GM12878 (cell line): ENCODE measurements around the gene TRIM72. TPM values are rescaled to one million over a fixed set of nuclear protein-coding genes. Genes with fewer than 3 reads are reported as not detected.
A peak's percentile ranks its signal among the peaks of the same experiment; 100 is the strongest.

Experiments used
- ATAC-seq: fragments of 200-7000 bp; cut with Tn5 transposase; 3 replicates; pipeline ENCODE4 v1.9.1; 2020; ENCODE audit warnings: mild to moderate bottlenecking, moderate library complexity
- BruUV-seq: library from RNA; stranded (reverse); fragments of 400-500 nt; replicated peaks from 2 replicates; lab custom pipeline; 2021; lab: Mats Ljungman, UMichigan
- CTCF ChIA-PET: fragments of 300-600 bp; sonication (Branson Sonifier 250); formaldehyde crosslinking; extraction: SDS; loops from one replicate; lab custom pipeline; 2021; ENCODE audit warnings: inconsistent platforms; lab: Yijun Ruan, JAX
- POLR2A ChIA-PET: fragments of 350-600 bp; formaldehyde crosslinking; extraction: SDS; loops from one replicate; lab custom pipeline; 2021; ENCODE audit warnings: inconsistent platforms; lab: Charles Lee
- RAD21 ChIA-PET: fragments of 300-600 bp; sonication (Branson Sonifier 250); formaldehyde crosslinking; loops from one replicate; lab custom pipeline; 2023; ENCODE audit warnings: antibody characterized with exemption; ENCODE audit not compliant: unreplicated experiment; lab: Charles Lee
- SMC1A ChIA-PET: fragments of 300-600 bp; sonication (Branson Sonifier 250); formaldehyde crosslinking; loops from one replicate; lab custom pipeline; 2023; ENCODE audit not compliant: unreplicated experiment, uncharacterized antibody; lab: Charles Lee
- DNase-seq: peaks from one replicate; pipeline ENCODE4 v3.0.0-alpha.2; 2011; ENCODE audit warnings: low read depth, low spot score
- FAIRE-seq: peaks from 3 replicates; lab custom pipeline; 2011; peaks lifted over from hg19 to GRCh38; lab: Jason Lieb, UNC
- H2AFZ ChIP-seq: 2 replicates; pipeline ENCODE4 v1.6.0; 2011; ENCODE audit warnings: low read depth, low read length, control low read depth; ENCODE audit not compliant: control insufficient read depth
- H3K27ac ChIP-seq: 2 replicates; pipeline ENCODE4 v1.5.1; 2011; ENCODE audit warnings: control low read depth; ENCODE audit not compliant: control insufficient read depth, insufficient read depth
- H3K27me3 ChIP-seq, 2 experiments: replicated peaks in 1 of 2; 2 replicates each; pipeline versions ENCODE4 v1.6.0 to v1.6.1; 2011; ENCODE audit warnings: low read length in 1 of 2; ENCODE audit not compliant: control insufficient read depth in 2 of 2, insufficient read depth in 2 of 2
- H3K36me3 ChIP-seq, 2 experiments: 2 replicates each; pipeline ENCODE4 v1.5.1; 2011; ENCODE audit warnings: low read length in 1 of 2; ENCODE audit not compliant: control insufficient read depth in 2 of 2, insufficient read depth in 2 of 2
- H3K4me1 ChIP-seq: 2 replicates; pipeline ENCODE4 v1.6.1; 2011; ENCODE audit warnings: mild to moderate bottlenecking, low read length, moderate library complexity, mixed read lengths; ENCODE audit not compliant: control insufficient read depth, insufficient read depth
- H3K4me2 ChIP-seq: 2 replicates; pipeline ENCODE4 v1.6.0; 2011; ENCODE audit warnings: control low read depth; ENCODE audit not compliant: control insufficient read depth, insufficient read depth
- H3K4me3 ChIP-seq: fragments of 200-600 bp; sonication (generic); 2 replicates; pipeline ENCODE4 v1.5.1; 2016
- H3K79me2 ChIP-seq: 2 replicates; pipeline ENCODE4 v1.6.0; 2011; ENCODE audit warnings: low read length; ENCODE audit not compliant: control insufficient read depth, insufficient read depth
- H3K9ac ChIP-seq: 2 replicates; pipeline ENCODE4 v1.8.0; 2011; ENCODE audit warnings: low read length, control low read depth, mixed read lengths; ENCODE audit not compliant: control insufficient read depth, insufficient read depth
- H3K9me3 ChIP-seq: replicated peaks from 3 replicates; pipeline ENCODE4 v1.5.1; 2011; ENCODE audit warnings: mild to moderate bottlenecking, low read length; ENCODE audit not compliant: control insufficient read depth, insufficient read depth
- H4K20me1 ChIP-seq: 2 replicates; pipeline ENCODE4 v1.6.0; 2011; ENCODE audit not compliant: control insufficient read depth, insufficient read depth
- BACH1 ChIP-seq: fragments of 450-650 bp; IDR thresholded peaks from 2 replicates; pipeline ENCODE4 v1.6.1; 2017; ENCODE audit warnings: mild to moderate bottlenecking, borderline replicate concordance
- CREM ChIP-seq: IDR thresholded peaks from 2 replicates; pipeline ENCODE4 v1.6.1; 2014; ENCODE audit warnings: antibody characterized with exemption, low read depth
- HDAC6 ChIP-seq: fragments of 200-600 bp; sonication (generic); IDR thresholded peaks from one replicate; pipeline ENCODE4 v1.8.0; 2017; ENCODE audit warnings: antibody characterized with exemption; ENCODE audit not compliant: unreplicated experiment
- HSF1 ChIP-seq: fragments of 150-350 bp; IDR thresholded peaks from 2 replicates; pipeline ENCODE4 v1.6.1; 2014; ENCODE audit warnings: mild to moderate bottlenecking, low read depth, low read length
- KLF5 ChIP-seq: fragments of 450-650 bp; IDR thresholded peaks from 2 replicates; pipeline ENCODE4 v1.6.1; 2014; ENCODE audit warnings: mild to moderate bottlenecking; ENCODE audit not compliant: partially characterized antibody
- MLLT1 ChIP-seq: fragments of 450-650 bp; IDR thresholded peaks from 2 replicates; pipeline ENCODE4 v1.6.1; 2016; ENCODE audit warnings: mild to moderate bottlenecking
- MTA3 ChIP-seq: IDR thresholded peaks from 2 replicates; pipeline ENCODE4 v1.6.1; 2012; ENCODE audit warnings: low read length, inconsistent platforms, borderline replicate concordance
- MYB ChIP-seq: fragments of 150-350 bp; IDR thresholded peaks from 2 replicates; pipeline ENCODE4 v1.6.1; 2014; ENCODE audit warnings: mild to moderate bottlenecking, low read depth, low read length, borderline replicate concordance
- NBN ChIP-seq: fragments of 450-650 bp; IDR thresholded peaks from 2 replicates; pipeline ENCODE4 v1.6.1; 2016
- PAX5 ChIP-seq: IDR thresholded peaks from 2 replicates; pipeline ENCODE4 v1.6.1; 2011; ENCODE audit warnings: low read depth, low read length, borderline replicate concordance
- POLR2A ChIP-seq: IDR thresholded peaks from 2 replicates; pipeline ENCODE4 v1.6.1; 2011; ENCODE audit warnings: low read depth, mild to moderate bottlenecking, low read length
- POLR2AphosphoS2 ChIP-seq: IDR thresholded peaks from 2 replicates; pipeline ENCODE4 v1.6.1; 2011; ENCODE audit warnings: low read depth, mild to moderate bottlenecking, low read length, improper control_type of control experiment, moderate library complexity
- POLR2AphosphoS5 ChIP-seq: IDR thresholded peaks from 2 replicates; pipeline ENCODE4 v1.6.1; 2011; ENCODE audit warnings: mild to moderate bottlenecking, low read length, inconsistent platforms
- POU2F2 ChIP-seq: IDR thresholded peaks from 3 replicates; pipeline ENCODE4 v1.6.1; 2011; ENCODE audit warnings: low read depth, mild to moderate bottlenecking, low read length, borderline replicate concordance
- RCOR1 ChIP-seq: conservative IDR thresholded peaks from 2 replicates; pipeline ENCODE4 v1.6.1; 2012; ENCODE audit warnings: low read depth, low read length, improper control_type of control experiment
- SMC3 ChIP-seq: IDR thresholded peaks from 2 replicates; pipeline ENCODE4 v1.6.1; 2011; ENCODE audit warnings: low read length, improper control_type of control experiment, borderline replicate concordance
- SUPT20H ChIP-seq: IDR thresholded peaks from 2 replicates; pipeline ENCODE4 v1.6.1; 2011; ENCODE audit warnings: low read depth, mild to moderate bottlenecking, low read length, moderate library complexity, borderline replicate concordance; ENCODE audit not compliant: control insufficient read depth
- TBL1XR1 ChIP-seq: IDR thresholded peaks from 2 replicates; pipeline ENCODE4 v1.6.1; 2012; ENCODE audit warnings: low read depth, low read length, improper control_type of control experiment
- USF1 ChIP-seq: IDR thresholded peaks from 2 replicates; pipeline ENCODE4 v1.6.1; 2011; ENCODE audit warnings: borderline replicate concordance, low read depth, mild to moderate bottlenecking, moderate library complexity, mixed read lengths, low read length; ENCODE audit not compliant: insufficient read depth; ENCODE audit errors: extremely low read length
- WGBS: methylation state at CpG from one replicate; pipeline ENCODE4 v1.1.6; 2016; ENCODE audit warnings: low lambda C conversion rate; ENCODE audit not compliant: insufficient replicate concordance, insufficient coverage; ENCODE audit errors: missing lambda C conversion rate; 5-methylcytosine and 5-hydroxymethylcytosine counted together
- in situ Hi-C: fragments of 300-500 bp; cut with MboI; formaldehyde crosslinking; loops from 9 replicates; pipeline ENCODE4 v1.14.3; 2018; ENCODE audit warnings: mixed read lengths
- intact Hi-C: fragments of 100-400 bp; cut with micrococcal nuclease; formaldehyde crosslinking; loops from one replicate; pipeline ENCODE4 v1.14.2; 2022; ENCODE audit not compliant: unreplicated experiment
- polyA plus RNA-seq, 11 experiments: library from polyadenylated mRNA; depleted of rRNA in 4 of 11; unstranded in 6 of 11; stranded (reverse) in 5 of 11; fragments of >200 nt; fragmentation: Nextera tagmentation in 4 of 11; fragmentation: Illumina TruSeq in 1 of 11; extraction: Ambion mirVana in 4 of 11; extraction: Trizol in 1 of 11; gene quantifications; 1 replicate in 1 of 11; 2 replicates in 10 of 11; pipeline versions ENCODE4 v1.2.1 to v1.2.3, GENCODE V29; 2011 to 2016; ENCODE audit warnings: inconsistent platforms in 2 of 11, missing spikeins in 2 of 11, low read depth in 1 of 11
- total RNA-seq, 4 experiments: library from RNA; depleted of rRNA in 3 of 4; stranded (reverse); fragments of >200 nt in 3 of 4; fragmentation: Illumina TruSeq in 1 of 4; extraction: Trizol in 1 of 4; gene quantifications; 2 replicates each; pipeline versions ENCODE4 v1.2.1 to v1.2.3, GENCODE V29; 2013 to 2021

Gene TRIM72
- total and polyA plus RNA-seq, 10 of the 15 experiments (the other 5 are each of a cell fraction or from before 2014, with no cell fraction given): 0.03 to 1.2 (median 0.23) TPM; not detected in 1

DNA sequence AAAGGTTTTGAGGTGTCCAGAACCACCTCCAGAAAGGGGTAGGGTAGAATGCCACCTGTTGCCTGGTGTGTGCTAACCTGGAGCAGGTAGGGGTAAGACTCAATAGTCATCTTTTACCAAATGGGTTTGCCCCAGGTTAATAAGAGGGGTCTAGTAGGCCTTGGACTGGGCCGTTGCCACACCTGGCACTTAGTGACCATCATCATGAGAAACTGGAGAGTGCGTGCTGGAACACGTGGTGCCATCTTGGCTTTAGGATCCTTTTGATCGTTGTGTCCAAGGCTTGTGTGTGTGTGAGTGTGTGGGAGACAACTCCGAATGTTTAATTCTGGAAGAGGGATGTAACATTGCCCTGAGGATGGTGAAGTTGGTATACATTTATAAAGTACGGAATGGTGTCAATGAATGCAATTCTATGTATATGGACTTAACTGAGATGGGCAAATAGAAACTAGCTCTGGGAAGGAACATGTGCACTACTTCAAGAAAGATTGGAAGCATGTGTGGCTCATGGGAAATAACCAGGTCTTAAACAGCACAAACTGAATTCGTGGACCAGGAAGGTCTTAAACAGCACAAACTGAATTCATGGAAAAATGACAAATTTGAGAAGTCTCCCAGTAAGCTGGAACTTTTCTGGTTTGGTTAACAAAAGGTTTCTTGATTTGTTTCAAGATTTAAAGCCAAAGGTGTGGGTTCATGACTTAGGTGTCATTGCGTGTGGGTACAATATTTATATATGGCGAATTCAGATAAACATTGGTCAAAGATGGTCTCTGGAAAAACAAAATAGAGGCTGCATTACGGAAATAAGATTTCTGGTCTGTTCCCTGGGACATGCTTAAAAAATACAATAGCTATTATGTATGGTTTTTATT is 26.8 kb upstream of the TRIM72 start (continued):
- peak; percentile 26; the same call in 1 of the 3 replicates for TF ChIP-seq POU2F2
- TF ChIP-seq POLR2AphosphoS5: peak; percentile 84
- no peak for TF ChIP-seq TBL1XR1
- no peak for TF ChIP-seq RCOR1
- TF ChIP-seq POLR2AphosphoS2: peak; percentile 72; the same call in 1 of the 2 replicates
- TF ChIP-seq POLR2A: peak; percentile 72

GRCh38 chr16:31187808-31188189 is 26.1 kb upstream of the TRIM72 start:
- POLR2A ChIA-PET: no interaction called here
- H3K36me3 ChIP-seq: peaks cover 42 to 75% of the 10 kb centered on the region in 2 experiments
- intact Hi-C loops: loop anchor here (10.0 kb wide), 1 partner anchor 687 kb away; the partner anchor contains the start of gene ZNF267
- CTCF ChIA-PET: interaction anchor here (0.7 to 0.9 kb wide), 3 partner anchors 9 to 13 kb away, joined by 3 to 5 read pairs (median 3); no protein-coding TSS in a partner anchor
- no peak overlapping the region for H3K4me3 ChIP-seq
- H3K4me1 ChIP-seq: peaks cover 4% of the 10 kb centered on the region
- H3K9me3 ChIP-seq: no peaks in the 10 kb centered on the region
- peaks cover 59% of the 10 kb centered on the region for H3K79me2 ChIP-seq
- FAIRE-seq: no peak
- WGBS: 95% methylated on average over 8 of the region's 8 CpGs
- H3K4me2 ChIP-seq: no peak overlapping the region
- peak; percentile 7; the same call in 2 of the 3 replicates for ATAC-seq
- no peak overlapping the region for H2AFZ ChIP-seq
- no peaks in the 10 kb centered on the region for H3K27me3 ChIP-seq
- no TSS peak for BruUV-seq
- no peak overlapping the region for H3K27ac ChIP-seq
- RAD21 ChIA-PET: no interaction called here
- SMC1A ChIA-PET: interaction anchor here (0.5 to 1.3 kb wide), 3 partner anchors 14 to 258 kb away, joined by 3 to 4 read pairs (median 3); no protein-coding TSS in a partner anchor
- in situ Hi-C loops: no loop called here
- DNase-seq: no peak
- H4K20me1 ChIP-seq: peaks cover 11% of the 10 kb centered on the region
- H3K9ac ChIP-seq: no peak overlapping the region
- TF ChIP-seq MYB (no peak), HSF1 (no peak), HDAC6 (no peak), SMC3 (no peak), NBN (no peak), PAX5 (no peak), POLR2A (peak; percentile 22; the same call in 1 of the 2 replicates), USF1 (no peak), BACH1 (no peak), MTA3 (no peak), POLR2AphosphoS5 (peak; percentile 44; the same call in 1 of the 2 replicates), CREM (no peak), SUPT20H (no peak), KLF5 (no peak), MLLT1 (no peak), POLR2AphosphoS2 (0 out of 2 replicates have a peak, but pooled peaks have one; percentile 7)
